ENCODE measurements around the gene ANGPTL4.

- TF ChIP-seq, protein P1, sequence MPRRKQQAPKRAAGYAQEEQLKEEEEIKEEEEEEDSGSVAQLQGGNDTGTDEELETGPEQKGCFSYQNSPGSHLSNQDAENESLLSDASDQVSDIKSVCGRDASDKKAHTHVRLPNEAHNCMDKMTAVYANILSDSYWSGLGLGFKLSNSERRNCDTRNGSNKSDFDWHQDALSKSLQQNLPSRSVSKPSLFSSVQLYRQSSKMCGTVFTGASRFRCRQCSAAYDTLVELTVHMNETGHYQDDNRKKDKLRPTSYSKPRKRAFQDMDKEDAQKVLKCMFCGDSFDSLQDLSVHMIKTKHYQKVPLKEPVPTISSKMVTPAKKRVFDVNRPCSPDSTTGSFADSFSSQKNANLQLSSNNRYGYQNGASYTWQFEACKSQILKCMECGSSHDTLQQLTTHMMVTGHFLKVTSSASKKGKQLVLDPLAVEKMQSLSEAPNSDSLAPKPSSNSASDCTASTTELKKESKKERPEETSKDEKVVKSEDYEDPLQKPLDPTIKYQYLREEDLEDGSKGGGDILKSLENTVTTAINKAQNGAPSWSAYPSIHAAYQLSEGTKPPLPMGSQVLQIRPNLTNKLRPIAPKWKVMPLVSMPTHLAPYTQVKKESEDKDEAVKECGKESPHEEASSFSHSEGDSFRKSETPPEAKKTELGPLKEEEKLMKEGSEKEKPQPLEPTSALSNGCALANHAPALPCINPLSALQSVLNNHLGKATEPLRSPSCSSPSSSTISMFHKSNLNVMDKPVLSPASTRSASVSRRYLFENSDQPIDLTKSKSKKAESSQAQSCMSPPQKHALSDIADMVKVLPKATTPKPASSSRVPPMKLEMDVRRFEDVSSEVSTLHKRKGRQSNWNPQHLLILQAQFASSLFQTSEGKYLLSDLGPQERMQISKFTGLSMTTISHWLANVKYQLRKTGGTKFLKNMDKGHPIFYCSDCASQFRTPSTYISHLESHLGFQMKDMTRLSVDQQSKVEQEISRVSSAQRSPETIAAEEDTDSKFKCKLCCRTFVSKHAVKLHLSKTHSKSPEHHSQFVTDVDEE (CRISPR knock-in tag; IDR thresholded peaks at IDR 0.05), result no peak
- TF ChIP-seq TOX (CRISPR knock-in tag; IDR thresholded peaks at IDR 0.05; ENCODE audit: borderline replicate concordance) (no peak), RARB (CRISPR knock-in tag; IDR thresholded peaks at IDR 0.05) (no peak), CREB5 (CRISPR knock-in tag; IDR thresholded peaks at IDR 0.05; ENCODE audit: low read depth) (no peak), ZNF70 (CRISPR knock-in tag; IDR thresholded peaks at IDR 0.05) (no peak), SNAI2 (CRISPR knock-in tag; IDR thresholded peaks at IDR 0.05) (no peak), BACH2 (CRISPR knock-in tag; IDR thresholded peaks at IDR 0.05; ENCODE audit: borderline replicate concordance) (no peak), CSDC2 (CRISPR knock-in tag; IDR thresholded peaks at IDR 0.05) (no peak), ZFP30 (CRISPR knock-in tag; IDR thresholded peaks at IDR 0.05) (no peak), ZFP3 (CRISPR knock-in tag; IDR thresholded peaks at IDR 0.05) (no peak), ZC3H10 (CRISPR knock-in tag; IDR thresholded peaks at IDR 0.05) (no peak), POU6F1 (CRISPR knock-in tag; IDR thresholded peaks at IDR 0.05; ENCODE audit: borderline replicate concordance, low read depth) (no peak)
- TF ChIP-seq, protein P2, sequence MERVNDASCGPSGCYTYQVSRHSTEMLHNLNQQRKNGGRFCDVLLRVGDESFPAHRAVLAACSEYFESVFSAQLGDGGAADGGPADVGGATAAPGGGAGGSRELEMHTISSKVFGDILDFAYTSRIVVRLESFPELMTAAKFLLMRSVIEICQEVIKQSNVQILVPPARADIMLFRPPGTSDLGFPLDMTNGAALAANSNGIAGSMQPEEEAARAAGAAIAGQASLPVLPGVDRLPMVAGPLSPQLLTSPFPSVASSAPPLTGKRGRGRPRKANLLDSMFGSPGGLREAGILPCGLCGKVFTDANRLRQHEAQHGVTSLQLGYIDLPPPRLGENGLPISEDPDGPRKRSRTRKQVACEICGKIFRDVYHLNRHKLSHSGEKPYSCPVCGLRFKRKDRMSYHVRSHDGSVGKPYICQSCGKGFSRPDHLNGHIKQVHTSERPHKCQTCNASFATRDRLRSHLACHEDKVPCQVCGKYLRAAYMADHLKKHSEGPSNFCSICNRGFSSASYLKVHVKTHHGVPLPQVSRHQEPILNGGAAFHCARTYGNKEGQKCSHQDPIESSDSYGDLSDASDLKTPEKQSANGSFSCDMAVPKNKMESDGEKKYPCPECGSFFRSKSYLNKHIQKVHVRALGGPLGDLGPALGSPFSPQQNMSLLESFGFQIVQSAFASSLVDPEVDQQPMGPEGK (CRISPR knock-in tag; IDR thresholded peaks at IDR 0.05; ENCODE audit: borderline replicate concordance), result no peak
These were observed 6.9 kb upstream of the ANGPTL4 start for GRCh38 chr19:8357007-8357521.

Data from SK-N-SH treated with all-trans-retinoic acid at 6 μM for 48 hours (cell line).